CD4-positive, alpha-beta T cell (primary cell): ENCODE results near the gene CST4. TPM values are rescaled to one million over a fixed set of nuclear protein-coding genes. Genes with fewer than 3 reads are reported as not detected.
"Not testable (repeated sequence)": the region's sequence is repeated elsewhere in the genome, so short reads cannot be mapped to it uniquely, and the experiment has no call there.

Experiments used
- ATAC-seq: fragments of 200-7000 bp; cut with Tn5 transposase; one replicate; pipeline ENCODE4 v1.10.0; 2022; ENCODE audit warnings: mild to moderate bottlenecking; ENCODE audit not compliant: poor library complexity
- CTCF ChIA-PET: fragments of 350-600 bp; sonication (Branson Sonifier 250); formaldehyde crosslinking; loops from one replicate; lab custom pipeline; 2021; ENCODE audit warnings: antibody characterized with exemption, inconsistent platforms; lab: Charles Lee
- POLR2A ChIA-PET: fragments of 350-600 bp; sonication (Branson Sonifier 250); formaldehyde crosslinking; loops from one replicate; lab custom pipeline; 2021; ENCODE audit warnings: antibody characterized with exemption, inconsistent platforms; lab: Charles Lee
- DNase-seq, 14 experiments: peaks; one replicate each; pipeline ENCODE4 v3.0.0-alpha.2; 2013 to 2020; ENCODE audit warnings: mixed read lengths in 2 of 14
- H3K27ac ChIP-seq, 2 donors: one replicate each; pipeline versions ENCODE4 v1.5.1 to v1.7.0; 2013; ENCODE audit warnings: low read length in 2 of 2, low read depth in 1 of 2, mild to moderate bottlenecking in 1 of 2
- H3K27me3 ChIP-seq, 2 experiments: 1 replicate in 1 of 2; 2 replicates in 1 of 2; pipeline versions ENCODE4 v1.6.1 to v1.7.0; 2013; ENCODE audit warnings: low read length in 2 of 2, control low read depth in 1 of 2, mild to moderate bottlenecking in 1 of 2, moderate library complexity in 1 of 2; ENCODE audit not compliant: insufficient read depth in 2 of 2, control insufficient read depth in 1 of 2
- H3K36me3 ChIP-seq: one replicate; pipeline ENCODE4 v1.6.1; 2013; ENCODE audit warnings: low read length, control low read depth; ENCODE audit not compliant: insufficient read depth
- H3K4me1 ChIP-seq: one replicate; pipeline ENCODE4 v1.6.1; 2013; ENCODE audit warnings: low read length, control low read depth; ENCODE audit not compliant: insufficient read depth
- H3K4me3 ChIP-seq: one replicate; pipeline ENCODE4 v1.5.1; 2013; ENCODE audit warnings: mild to moderate bottlenecking, low read length, moderate library complexity
- H3K9me3 ChIP-seq, 2 experiments: 1 replicate in 1 of 2; 2 replicates in 1 of 2; pipeline versions ENCODE4 v1.6.1 to v1.7.0; 2013; ENCODE audit warnings: low read length in 2 of 2, mild to moderate bottlenecking in 2 of 2, control low read depth in 1 of 2, moderate library complexity in 1 of 2; ENCODE audit not compliant: control insufficient read depth in 1 of 2, insufficient read depth in 1 of 2
- H3K27ac Mint-ChIP-seq: one replicate; pipeline ENCODE4 v1.8.0; 2020; ENCODE audit warnings: mixed read lengths
- H3K27me3 Mint-ChIP-seq: one replicate; pipeline ENCODE4 v1.8.0; 2021; ENCODE audit warnings: mixed read lengths
- H3K36me3 Mint-ChIP-seq: one replicate; pipeline ENCODE4 v1.8.0; 2021; ENCODE audit warnings: low read depth, mixed read lengths
- H3K4me1 Mint-ChIP-seq: one replicate; pipeline ENCODE4 v1.8.0; 2021; ENCODE audit warnings: low read depth, mixed read lengths
- H3K4me3 Mint-ChIP-seq: one replicate; pipeline ENCODE4 v1.8.0; 2020; ENCODE audit warnings: mild to moderate bottlenecking, mixed read lengths
- H3K9me3 Mint-ChIP-seq: one replicate; pipeline ENCODE4 v1.8.0; 2020; ENCODE audit warnings: mixed read lengths
- intact Hi-C, 2 experiments: fragments of 100-400 bp; cut with DNase I in 1 of 2; cut with micrococcal nuclease in 1 of 2; formaldehyde crosslinking; loops; one replicate each; pipeline versions ENCODE4 v1.15.1 to v1.9.0; 2023 to 2025; cut with DNase I, micrococcal nuclease
- total RNA-seq, 174 experiments: library from RNA in 2 of 174; stranded (reverse) in 2 of 174; gene quantifications; one replicate each; pipeline ENCODE4 v1.2.3 and lab custom pipeline; 2021 to 2026
- TF ChIP-seq, protein P1 (sequence below): fragments of 200-600 bp; IDR thresholded peaks from one replicate; pipeline ENCODE4 v1.8.0; 2022; ENCODE audit warnings: antibody characterized with exemption, mild to moderate bottlenecking

Gene CST4
- total RNA-seq, 2 experiments from 2014 or later, result not detected

DNA sequence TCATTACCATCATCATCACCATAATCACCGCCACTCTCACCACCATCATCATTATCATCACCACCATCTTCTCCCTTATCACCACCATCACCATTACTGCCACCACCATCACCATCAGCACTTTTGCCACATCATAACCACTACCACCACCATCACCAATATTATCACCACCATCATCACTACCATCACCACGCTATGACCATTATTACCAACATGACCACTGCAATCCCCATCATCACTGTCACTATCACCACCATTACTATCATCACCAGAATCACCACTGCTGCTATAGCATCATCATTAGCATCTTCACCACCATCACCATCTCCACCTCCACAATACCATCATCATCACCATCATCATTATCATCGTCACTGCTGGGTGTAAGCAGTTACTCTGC lies 36.3 kb upstream of the CST4 start:
- Histone ChIP-seq H3K27ac (no peak overlapping the region), H3K4me3 (no peak overlapping the region), H3K27me3 (no peaks in the 10 kb centered on the region), H3K9me3 (no peaks in the 10 kb centered on the region), H3K4me1 (no peaks in the 10 kb centered on the region), H3K36me3 (no peaks in the 10 kb centered on the region)
- no peak overlapping the region for H3K4me3 Mint-ChIP-seq
- no peaks in the 10 kb centered on the region for H3K4me1 Mint-ChIP-seq
- no peak overlapping the region for H3K27ac Mint-ChIP-seq
- ATAC-seq, result no peak
- no peaks in the 10 kb centered on the region for H3K36me3 Mint-ChIP-seq
- peaks cover 7% of the 10 kb centered on the region for H3K27me3 Mint-ChIP-seq
- CTCF ChIA-PET, result no interaction called here
- no peak for DNase-seq
- TF ChIP-seq, protein P1, sequence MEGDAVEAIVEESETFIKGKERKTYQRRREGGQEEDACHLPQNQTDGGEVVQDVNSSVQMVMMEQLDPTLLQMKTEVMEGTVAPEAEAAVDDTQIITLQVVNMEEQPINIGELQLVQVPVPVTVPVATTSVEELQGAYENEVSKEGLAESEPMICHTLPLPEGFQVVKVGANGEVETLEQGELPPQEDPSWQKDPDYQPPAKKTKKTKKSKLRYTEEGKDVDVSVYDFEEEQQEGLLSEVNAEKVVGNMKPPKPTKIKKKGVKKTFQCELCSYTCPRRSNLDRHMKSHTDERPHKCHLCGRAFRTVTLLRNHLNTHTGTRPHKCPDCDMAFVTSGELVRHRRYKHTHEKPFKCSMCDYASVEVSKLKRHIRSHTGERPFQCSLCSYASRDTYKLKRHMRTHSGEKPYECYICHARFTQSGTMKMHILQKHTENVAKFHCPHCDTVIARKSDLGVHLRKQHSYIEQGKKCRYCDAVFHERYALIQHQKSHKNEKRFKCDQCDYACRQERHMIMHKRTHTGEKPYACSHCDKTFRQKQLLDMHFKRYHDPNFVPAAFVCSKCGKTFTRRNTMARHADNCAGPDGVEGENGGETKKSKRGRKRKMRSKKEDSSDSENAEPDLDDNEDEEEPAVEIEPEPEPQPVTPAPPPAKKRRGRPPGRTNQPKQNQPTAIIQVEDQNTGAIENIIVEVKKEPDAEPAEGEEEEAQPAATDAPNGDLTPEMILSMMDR, result no peak
- intact Hi-C loops, result no loop called here
- POLR2A ChIA-PET, result no interaction called here
- H3K9me3 Mint-ChIP-seq, result no peaks in the 10 kb centered on the region

DNA sequence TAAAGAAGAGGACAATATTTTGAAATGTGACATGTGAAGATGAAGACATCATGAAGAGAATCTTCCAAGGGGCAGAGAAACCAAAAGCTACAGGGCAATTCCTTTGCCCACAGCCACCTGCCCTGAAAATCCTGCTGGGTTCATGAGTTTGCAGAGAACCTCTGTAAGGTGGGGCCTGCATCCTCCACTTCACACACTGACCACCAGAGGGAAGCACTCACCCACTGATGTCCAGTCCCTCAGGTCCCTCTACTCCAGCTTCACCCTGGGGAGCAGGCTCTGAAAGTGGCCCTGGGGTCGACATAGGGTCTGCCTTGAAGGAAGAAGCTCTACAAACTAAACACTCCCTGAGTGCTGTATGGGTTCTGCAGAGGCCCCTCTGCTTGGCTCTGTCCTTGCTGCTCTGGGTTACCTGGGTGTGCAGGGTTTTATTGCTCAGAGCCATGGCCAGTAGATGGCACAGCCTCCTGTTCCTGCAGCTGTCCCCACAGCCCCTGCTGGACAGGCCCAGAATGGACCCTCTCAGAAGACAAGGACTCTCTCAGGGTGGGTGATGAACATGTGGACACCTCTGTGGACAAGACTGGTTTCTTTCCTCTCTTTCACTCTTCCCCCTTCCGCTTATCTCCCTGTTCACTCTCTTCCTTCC lies 34.9 kb upstream of the CST4 start:
- peak in 2 of 14 experiments; percentile 1 to 8 for DNase-seq

DNA sequence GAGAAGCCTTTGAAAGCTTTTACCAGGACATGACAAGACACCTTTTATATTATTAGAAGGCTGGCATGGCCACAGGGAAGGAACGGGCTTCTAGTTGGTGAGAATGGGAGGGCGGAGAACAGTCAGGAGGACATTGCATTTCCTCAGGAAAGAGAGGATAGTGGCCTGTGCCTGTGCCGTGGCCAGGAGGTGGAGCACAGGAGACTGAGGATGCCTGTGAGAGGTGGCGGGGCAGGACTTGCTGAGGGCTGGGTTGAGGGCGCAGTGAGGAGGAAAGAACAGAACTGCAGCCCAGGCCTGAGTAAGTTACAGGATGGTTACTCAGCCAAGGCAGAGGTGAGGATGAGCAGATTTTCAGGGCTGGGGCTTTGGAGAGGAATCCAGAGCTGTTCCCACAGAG lies 34.0 kb upstream of the CST4 start:
- ATAC-seq, H3K9me3 ChIP-seq, H3K4me1 ChIP-seq, H3K36me3 Mint-ChIP-seq, H3K4me3 Mint-ChIP-seq, H3K9me3 Mint-ChIP-seq, CTCF ChIA-PET, H3K4me1 Mint-ChIP-seq, H3K27ac Mint-ChIP-seq, POLR2A ChIA-PET, H3K4me3 ChIP-seq, H3K27me3 ChIP-seq, H3K27me3 Mint-ChIP-seq, H3K36me3 ChIP-seq, DNase-seq, intact Hi-C loops, H3K27ac ChIP-seq: not testable (repeated sequence)

More for the DNA sequence above, 34.9 kb upstream of the CST4 start:
- H3K27ac Mint-ChIP-seq, H3K4me1 Mint-ChIP-seq, H3K27me3 Mint-ChIP-seq, H3K9me3 ChIP-seq, H3K4me3 ChIP-seq, H3K27me3 ChIP-seq, CTCF ChIA-PET, H3K36me3 Mint-ChIP-seq, ATAC-seq, H3K9me3 Mint-ChIP-seq, H3K27ac ChIP-seq, H3K4me3 Mint-ChIP-seq, intact Hi-C loops, H3K36me3 ChIP-seq, H3K4me1 ChIP-seq, POLR2A ChIA-PET: not testable (repeated sequence)
- TF ChIP-seq, protein P1, result peak; percentile 18

DNA sequence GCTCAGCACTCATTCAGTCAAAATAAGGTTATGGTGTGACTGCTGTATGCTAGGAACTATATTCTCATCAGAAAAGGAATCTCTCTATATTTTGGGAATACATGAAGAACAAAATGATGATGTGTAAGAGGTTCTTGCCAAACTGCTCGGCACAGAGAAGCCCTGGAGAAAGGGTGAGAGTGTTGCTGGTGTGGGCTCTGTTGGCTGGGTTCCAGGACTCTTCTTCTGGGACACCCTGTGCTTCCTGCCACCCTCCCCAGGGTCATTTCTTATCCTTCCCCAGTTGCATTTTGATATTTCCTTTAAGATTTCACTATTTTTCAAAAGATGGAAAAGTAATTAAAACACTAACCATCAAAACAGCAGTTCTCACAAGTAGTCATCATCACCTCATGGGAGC lies 33.1 kb upstream of the CST4 start:
- intact Hi-C loops, result no loop called here
- POLR2A ChIA-PET, result no interaction called here
- H3K27me3 ChIP-seq, result no peaks in the 10 kb centered on the region
- H3K4me3 ChIP-seq, result no peak overlapping the region
- no peak overlapping the region for H3K4me3 Mint-ChIP-seq
- H3K4me1 ChIP-seq, result no peaks in the 10 kb centered on the region
- H3K36me3 Mint-ChIP-seq, result no peaks in the 10 kb centered on the region
- H3K36me3 ChIP-seq, result no peaks in the 10 kb centered on the region
- H3K27ac Mint-ChIP-seq, result no peak overlapping the region
- H3K27ac ChIP-seq, result no peak overlapping the region
- TF ChIP-seq, protein P1, result no peak
- ATAC-seq, result no peak
- H3K4me1 Mint-ChIP-seq, result no peaks in the 10 kb centered on the region
- no peaks in the 10 kb centered on the region for H3K9me3 Mint-ChIP-seq
- peaks cover 11% of the 10 kb centered on the region for H3K27me3 Mint-ChIP-seq
- DNase-seq, result no peak
- CTCF ChIA-PET, result no interaction called here
- H3K9me3 ChIP-seq, result no peaks in the 10 kb centered on the region

DNA sequence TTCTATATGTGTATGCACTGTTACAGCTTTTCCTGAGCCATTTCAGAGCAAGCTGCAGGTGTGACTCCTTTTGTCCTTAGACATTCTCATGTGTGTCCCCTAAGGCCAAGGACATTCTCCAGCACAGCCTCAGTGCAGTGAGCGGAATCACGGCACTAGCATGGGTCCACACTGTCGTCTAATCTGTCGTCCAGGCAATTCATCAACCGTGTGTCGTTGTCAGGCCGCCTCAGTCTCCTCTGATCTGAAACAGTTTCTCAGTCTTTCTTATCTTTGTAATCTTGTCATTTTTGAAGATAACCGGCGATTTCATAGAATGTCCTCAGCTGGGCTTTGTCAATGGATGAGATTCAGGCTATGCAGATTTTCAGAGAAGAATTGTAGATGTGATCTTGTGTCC lies 30.5 kb upstream of the CST4 start:
- peaks cover 16% of the 10 kb centered on the region for H3K27me3 Mint-ChIP-seq
- H3K27me3 ChIP-seq, H3K9me3 ChIP-seq, H3K4me3 ChIP-seq, H3K4me3 Mint-ChIP-seq, H3K4me1 Mint-ChIP-seq, H3K27ac Mint-ChIP-seq, intact Hi-C loops, ATAC-seq, POLR2A ChIA-PET, H3K4me1 ChIP-seq, H3K36me3 Mint-ChIP-seq, DNase-seq, H3K27ac ChIP-seq, H3K9me3 Mint-ChIP-seq, CTCF ChIA-PET, H3K36me3 ChIP-seq: not testable (repeated sequence)
